Spleen (tissue), 11 donors: ENCODE data around the gene ADARB2. TPM values are rescaled to one million over a fixed set of nuclear protein-coding genes. Genes with fewer than 3 reads are reported as not detected.

Source experiments
- DNase-seq: peaks from one replicate; pipeline ENCODE4 v3.0.0-alpha.2; 2020
- H3K27ac ChIP-seq, 8 donors: fragments of 200-600 bp; sonication (generic) in 7 of 8; 1 replicate in 4 of 8; 2 replicates in 4 of 8; pipeline versions ENCODE4 v1.5.0 to v1.8.0; 2016 to 2021; ENCODE audit warnings: inconsistent platforms in 4 of 8, mild to moderate bottlenecking in 4 of 8, moderate library complexity in 1 of 8
- H3K27me3 ChIP-seq, 7 donors: fragments of 200-600 bp; sonication (generic) in 6 of 7; replicated peaks in 1 of 7; 1 replicate in 4 of 7; 2 replicates in 3 of 7; pipeline versions ENCODE4 v1.5.0 to v1.8.0; 2016 to 2021; ENCODE audit warnings: inconsistent platforms in 3 of 7, mild to moderate bottlenecking in 1 of 7
- H3K36me3 ChIP-seq, 6 donors: fragments of 200-600 bp; sonication (generic) in 5 of 6; 1 replicate in 4 of 6; 2 replicates in 2 of 6; pipeline versions ENCODE4 v1.5.0 to v1.8.0; 2016 to 2021; ENCODE audit warnings: inconsistent platforms in 2 of 6
- H3K4me1 ChIP-seq, 6 donors: fragments of 200-600 bp; sonication (generic) in 5 of 6; 1 replicate in 3 of 6; 2 replicates in 3 of 6; pipeline versions ENCODE4 v1.5.0 to v1.8.0; 2016 to 2021; ENCODE audit warnings: inconsistent platforms in 3 of 6
- H3K4me3 ChIP-seq, 8 donors: fragments of 200-600 bp; sonication (generic) in 7 of 8; 1 replicate in 4 of 8; 2 replicates in 4 of 8; pipeline versions ENCODE4 v1.5.0 to v1.8.0; 2016 to 2021; ENCODE audit warnings: inconsistent platforms in 4 of 8, mild to moderate bottlenecking in 4 of 8, moderate library complexity in 2 of 8
- H3K9me3 ChIP-seq, 8 donors: fragments of 200-600 bp; sonication (generic) in 7 of 8; 1 replicate in 4 of 8; 2 replicates in 4 of 8; pipeline versions ENCODE4 v1.5.0 to v1.8.0; 2016 to 2021; ENCODE audit warnings: inconsistent platforms in 4 of 8
- CTCF ChIP-seq, 11 experiments: fragments of 200-600 bp in 7 of 11; fragments of 450-650 bp in 4 of 11; sonication (generic) in 4 of 11; IDR thresholded peaks in 8 of 11; conservative IDR thresholded peaks in 3 of 11; 1 replicate in 7 of 11; 2 replicates in 4 of 11; pipeline versions ENCODE4 v1.4.0 to v1.8.0; 2016 to 2021; ENCODE audit warnings: antibody characterized with exemption in 11 of 11, inconsistent platforms in 4 of 11, mild to moderate bottlenecking in 1 of 11
- POLR2A ChIP-seq, 3 donors: fragments of 450-650 bp; IDR thresholded peaks; one replicate each; pipeline ENCODE4 v1.5.1; 2017; ENCODE audit warnings: antibody characterized with exemption in 3 of 3, mild to moderate bottlenecking in 1 of 3
- POLR2AphosphoS5 ChIP-seq, 3 donors: sonication (generic); formaldehyde crosslinking; IDR thresholded peaks; one replicate each; pipeline ENCODE4 v1.5.1; 2017; ENCODE audit warnings: antibody characterized with exemption in 3 of 3
- WGBS, 5 donors: extraction: QIAGEN DNeasy Blood & Tissue Kit in 3 of 5; methylation state at CpG; one replicate each; pipeline versions ENCODE4 v1.1.5 to v1.1.7; 2013 to 2018; 5-methylcytosine and 5-hydroxymethylcytosine counted together
- intact Hi-C: fragments of 100-400 bp; cut with DNase I; formaldehyde crosslinking; loops from one replicate; pipeline ENCODE4 v1.15.0; 2023; ENCODE audit warnings: low total_unique reads
- polyA plus RNA-seq, 3 donors: library from polyadenylated mRNA; stranded (reverse); fragments of 200-250 nt; gene quantifications; one replicate each; pipeline ENCODE4 v1.2.1, GENCODE V29; 2013
- total RNA-seq, 7 donors: library from RNA; depleted of rRNA in 3 of 7; stranded (reverse); fragments of >200 nt in 3 of 7; fragmentation: NEBNext Ultra II Directional in 4 of 7; extraction: Animal tissue kit (Norgen Biotek cat#: 25700) in 4 of 7; gene quantifications; one replicate each; pipeline versions ENCODE4 v1.1.0 to v1.2.1, GENCODE V29; 2016 to 2021
- donor health status: healthy with polysubstance abuse.
- donor health status: DM: no; HTN: no; CAD: no; lungs with moderate emphysema.
- donor health status: DM: no; HTN: no; CAD: no.
- donor health status: Bipolar disorder and iron deficiency.
- donor health status: healthy.
- donor health status: DM: no; HTN: no; CAD: no.
- donor health status: DM: yes; HTN: yes; CAD: no.

ADARB2 gene
- total and polyA plus RNA-seq, 10 donors: 0.05 to 8.1 (median 0.96) TPM

- Histone ChIP-seq H3K27ac (no peak overlapping the region), H3K27me3 (peaks cover 0 to 6% (median 0%) of the 10 kb centered on the region in 7 donors), H3K4me1 (peaks cover 0 to 3% (median under 1%) of the 10 kb centered on the region in 6 donors), H3K36me3 (no peaks in the 10 kb centered on the region), H3K9me3 (peaks cover 0 to 12% (median 0%) of the 10 kb centered on the region in 8 donors), H3K4me3 (no peak overlapping the region)
- DNase-seq: no peak
- WGBS, 5 donors: 41 to 61% (median 50%) methylated on average over 10 of the region's 10 CpGs
- TF ChIP-seq POLR2A (IDR thresholded peaks at IDR 0.05) (no peak), CTCF (IDR thresholded peaks at IDR 0.05 in 8 of 11, conservative IDR thresholded peaks at IDR 0.05 in 3 of 11) (no peak), POLR2AphosphoS5 (IDR thresholded peaks at IDR 0.05) (no peak)
- intact Hi-C loops: no loop called here
These were observed 254.1 kb downstream of the ADARB2 start for GRCh38 chr10:1483246-1483645.

- H3K27me3 ChIP-seq: peaks cover 0 to 16% (median 0%) of the 10 kb centered on the region in 7 donors
- H3K36me3 ChIP-seq: no peaks in the 10 kb centered on the region
- intact Hi-C loops: no loop called here
- 85 to 92% (median 86%) methylated on average over 9 of the region's 9 CpGs for WGBS, 5 donors
- H3K4me1 ChIP-seq: no peaks in the 10 kb centered on the region
- no peak for DNase-seq
- H3K9me3 ChIP-seq: peaks cover 0 to 13% (median 0%) of the 10 kb centered on the region in 8 donors
- no peak overlapping the region for H3K4me3 ChIP-seq
- no peak for TF ChIP-seq POLR2A (IDR thresholded peaks at IDR 0.05)
- no peak for TF ChIP-seq POLR2AphosphoS5 (IDR thresholded peaks at IDR 0.05)
- no peak for TF ChIP-seq CTCF (IDR thresholded peaks at IDR 0.05 in 8 of 11, conservative IDR thresholded peaks at IDR 0.05 in 3 of 11)
- H3K27ac ChIP-seq: no peak overlapping the region
These were observed 259.7 kb downstream of the ADARB2 start for GRCh38 chr10:1477578-1477977.

- peaks cover 0 to 13% (median 0%) of the 10 kb centered on the region in 8 donors for H3K9me3 ChIP-seq
- no peak for DNase-seq
- H3K27ac ChIP-seq: no peak overlapping the region
- H3K4me3 ChIP-seq: no peak overlapping the region
- no peaks in the 10 kb centered on the region for H3K36me3 ChIP-seq
- intact Hi-C loops: no loop called here
- WGBS, 5 donors: 69 to 81% (median 73%) methylated on average over 13 of the region's 13 CpGs
- H3K27me3 ChIP-seq: peaks cover 0 to 16% (median 0%) of the 10 kb centered on the region in 7 donors
- no peaks in the 10 kb centered on the region for H3K4me1 ChIP-seq
- no peak for TF ChIP-seq POLR2A (IDR thresholded peaks at IDR 0.05)
- no peak for TF ChIP-seq POLR2AphosphoS5 (IDR thresholded peaks at IDR 0.05)
- TF ChIP-seq CTCF (IDR thresholded peaks at IDR 0.05 in 8 of 11, conservative IDR thresholded peaks at IDR 0.05 in 3 of 11): no peak
These were observed 260.9 kb downstream of the ADARB2 start for GRCh38 chr10:1476455-1476803.

- Histone ChIP-seq H3K4me3 (no peak overlapping the region), H3K9me3 (peaks cover 0 to 13% (median 0%) of the 10 kb centered on the region in 8 donors), H3K4me1 (no peaks in the 10 kb centered on the region), H3K36me3 (no peaks in the 10 kb centered on the region), H3K27me3 (peaks cover 0 to 16% (median 0%) of the 10 kb centered on the region in 7 donors), H3K27ac (no peak overlapping the region)
- intact Hi-C loops: no loop called here
- no peak for DNase-seq
- WGBS, 5 donors: 27 to 44% (median 33%) methylated on average over 6 of the region's 6 CpGs
- TF ChIP-seq POLR2AphosphoS5 (IDR thresholded peaks at IDR 0.05) (no peak), CTCF (IDR thresholded peaks at IDR 0.05 in 8 of 11, conservative IDR thresholded peaks at IDR 0.05 in 3 of 11) (no peak), POLR2A (IDR thresholded peaks at IDR 0.05) (no peak)
These were observed 261.4 kb downstream of the ADARB2 start for GRCh38 chr10:1475771-1476454.
